Thyroid gland (tissue), 4 donors: ENCODE data around the gene WDR36. TPM values are rescaled to one million over a fixed set of nuclear protein-coding genes. Genes with fewer than 3 reads are reported as not detected.

Experiments
- DNase-seq, 2 donors: peaks; one replicate each; pipeline ENCODE4 v3.0.0-alpha.2; 2019
- H3K27ac ChIP-seq, 3 donors: fragments of 200-600 bp; sonication (generic); 1 replicate in 2 of 3; 2 replicates in 1 of 3; pipeline ENCODE4 v1.5.1; 2016 to 2019; ENCODE audit warnings: mild to moderate bottlenecking in 1 of 3, moderate library complexity in 1 of 3
- H3K27me3 ChIP-seq: fragments of 200-600 bp; sonication (generic); one replicate; pipeline ENCODE4 v1.5.1; 2019
- H3K36me3 ChIP-seq, 2 donors: fragments of 200-600 bp; sonication (generic); one replicate each; pipeline ENCODE4 v1.5.1; 2016 to 2019
- H3K4me1 ChIP-seq, 2 donors: fragments of 200-600 bp; sonication (generic); one replicate each; pipeline ENCODE4 v1.5.1; 2017 to 2019
- H3K4me3 ChIP-seq, 3 donors: fragments of 200-600 bp; sonication (generic); replicated peaks in 1 of 3; 1 replicate in 2 of 3; 2 replicates in 1 of 3; pipeline ENCODE4 v1.5.1; 2016; ENCODE audit warnings: mild to moderate bottlenecking in 1 of 3
- H3K9me3 ChIP-seq: fragments of 200-600 bp; sonication (generic); one replicate; pipeline ENCODE4 v1.5.1; 2017
- CTCF ChIP-seq, 6 experiments: fragments of 200-600 bp in 3 of 6; fragments of 450-650 bp in 3 of 6; sonication (generic) in 3 of 6; IDR thresholded peaks; one replicate each; pipeline ENCODE4 v1.5.1; 2016 to 2019; ENCODE audit warnings: antibody characterized with exemption in 6 of 6, mild to moderate bottlenecking in 2 of 6, inconsistent platforms in 1 of 6, moderate library complexity in 1 of 6
- POLR2A ChIP-seq, 2 donors: fragments of 450-650 bp; IDR thresholded peaks; one replicate each; pipeline ENCODE4 v1.6.1; 2017; ENCODE audit warnings: antibody characterized with exemption in 2 of 2, mild to moderate bottlenecking in 2 of 2, moderate library complexity in 1 of 2
- WGBS, 2 donors: methylation state at CpG; one replicate each; pipeline ENCODE4 v1.1.5; 2017; 5-methylcytosine and 5-hydroxymethylcytosine counted together
- intact Hi-C: fragments of 100-400 bp; cut with DNase I; formaldehyde crosslinking; loops from one replicate; pipeline ENCODE4 v1.15.1; 2023
- total RNA-seq, 4 donors: library from RNA; depleted of rRNA; stranded (reverse); fragments of >200 nt; gene quantifications; one replicate each; pipeline ENCODE4 v1.2.3, GENCODE V29; 2016

Gene WDR36
- total RNA-seq, 4 donors from 2014 or later: 26.3 to 43.2 (median 30.4) TPM

- Histone ChIP-seq H3K36me3 (no peaks in the 10 kb centered on the region), H3K4me3 (no peak overlapping the region), H3K27me3 (no peaks in the 10 kb centered on the region), H3K27ac (no peak overlapping the region), H3K9me3 (no peaks in the 10 kb centered on the region), H3K4me1 (peaks cover 0 to 9% of the 10 kb centered on the region in 2 donors)
- TF ChIP-seq POLR2A (IDR thresholded peaks at IDR 0.05): no peak
- TF ChIP-seq CTCF (IDR thresholded peaks at IDR 0.05): no peak
- 4 to 8% methylated on average over 30 to 41 of the region's 42 CpGs for WGBS, 2 donors
- peak; percentile 34 to 35 for DNase-seq
- intact Hi-C loops: no loop called here
These were observed 21.6 kb upstream of the WDR36 start for GRCh38 chr5:111070272-111071134.

GRCh38 chr5:111071413-111071812 is 20.7 kb upstream of the WDR36 start, which contains the start of gene TSLP:
TSLP (plus strand) TSS chr5:111071713; CDS start chr5:111071891, 178 bp downstream.
- H3K27ac ChIP-seq: no peak within 1 kb of the TSS
- TF ChIP-seq POLR2A (IDR thresholded peaks at IDR 0.05): no peak
- TF ChIP-seq CTCF (IDR thresholded peaks at IDR 0.05): no peak
- H3K27me3 ChIP-seq: no peaks in the 10 kb centered on the region
- no peak within 1 kb of the TSS for H3K4me3 ChIP-seq
- intact Hi-C loops: no loop called here
- WGBS, 2 donors: 85 to 92% methylated on average over 4 of the region's 4 CpGs
- H3K9me3 ChIP-seq: no peaks in the 10 kb centered on the region
- no peak for DNase-seq
- peaks cover 0 to 9% of the 10 kb centered on the region in 2 donors for H3K4me1 ChIP-seq
- no peaks in the 10 kb centered on the region for H3K36me3 ChIP-seq

- H3K4me1 ChIP-seq: peaks cover 0 to 9% of the 10 kb centered on the region in 2 donors
- TF ChIP-seq CTCF (IDR thresholded peaks at IDR 0.05) (peak in 1 of 6 experiments; percentile 7), POLR2A (IDR thresholded peaks at IDR 0.05) (no peak)
- H3K36me3 ChIP-seq: no peaks in the 10 kb centered on the region
- peak overlapping the region; percentile 19 to 60 (median 30) for H3K4me3 ChIP-seq
- 1% methylated on average over 42 to 44 of the region's 44 CpGs for WGBS, 2 donors
- peak; percentile 77 to 78 for DNase-seq
- H3K27ac ChIP-seq: no peak overlapping the region
- no peaks in the 10 kb centered on the region for H3K9me3 ChIP-seq
- no peaks in the 10 kb centered on the region for H3K27me3 ChIP-seq
- intact Hi-C loops: no loop called here
These were observed 19.0 kb upstream of the WDR36 start for GRCh38 chr5:111072949-111073682.

GRCh38 chr5:111074244-111074643 is 17.9 kb upstream of the WDR36 start:
- TF ChIP-seq POLR2A (IDR thresholded peaks at IDR 0.05): no peak
- no peak for TF ChIP-seq CTCF (IDR thresholded peaks at IDR 0.05)
- intact Hi-C loops: no loop called here
- no peaks in the 10 kb centered on the region for H3K27me3 ChIP-seq
- no peaks in the 10 kb centered on the region for H3K9me3 ChIP-seq
- H3K4me3 ChIP-seq: no peak overlapping the region
- WGBS, 2 donors: 77 to 80% methylated on average over 2 of the region's 2 CpGs
- H3K27ac ChIP-seq: no peak overlapping the region
- H3K4me1 ChIP-seq: peaks cover 0 to 9% of the 10 kb centered on the region in 2 donors
- no peaks in the 10 kb centered on the region for H3K36me3 ChIP-seq
- no peak for DNase-seq

- no peak for DNase-seq
- TF ChIP-seq POLR2A (IDR thresholded peaks at IDR 0.05): no peak
- TF ChIP-seq CTCF (IDR thresholded peaks at IDR 0.05): no peak
- intact Hi-C loops: no loop called here
- Histone ChIP-seq H3K4me1 (peaks cover 0 to 5% of the 10 kb centered on the region in 2 donors), H3K27me3 (no peaks in the 10 kb centered on the region), H3K27ac (no peak overlapping the region), H3K36me3 (no peaks in the 10 kb centered on the region), H3K4me3 (no peak overlapping the region), H3K9me3 (no peaks in the 10 kb centered on the region)
These were observed 16.6 kb upstream of the WDR36 start for GRCh38 chr5:111075520-111075919.
